RWPE2 (cell line): ENCODE measurements around the gene CD99.
"Not testable (repeated sequence)": the region's sequence is repeated elsewhere in the genome, so short reads cannot be mapped to it uniquely, and the experiment has no call there.

Source experiments
- ATAC-seq: fragments of 200-7000 bp; cut with Tn5 transposase; 3 replicates; pipeline ENCODE4 v1.9.1; 2021; ENCODE audit warnings: low read depth
- DNase-seq: peaks from one replicate; pipeline ENCODE4 v3.0.0-alpha.2; 2020; ENCODE audit warnings: low spot score
- H3K27ac ChIP-seq: fragments of 450-650 bp; 2 replicates; pipeline ENCODE4 v1.5.1; 2017; ENCODE audit warnings: mild to moderate bottlenecking; ENCODE audit not compliant: poor library complexity, severe bottlenecking
- H3K27me3 ChIP-seq: fragments of 250-450 bp; sonication (Bioruptor Pico); 2 replicates; pipeline ENCODE4 v1.5.1; 2021; ENCODE audit warnings: mild to moderate bottlenecking, moderate library complexity; ENCODE audit not compliant: insufficient read depth, poor library complexity, severe bottlenecking
- H3K36me3 ChIP-seq: fragments of 250-450 bp; sonication (Bioruptor Pico); 2 replicates; pipeline ENCODE4 v1.5.1; 2020; ENCODE audit warnings: low read depth, mild to moderate bottlenecking, moderate library complexity
- H3K4me1 ChIP-seq: fragments of 250-450 bp; sonication (Bioruptor Pico); 2 replicates; pipeline ENCODE4 v1.5.1; 2021; ENCODE audit warnings: mild to moderate bottlenecking, moderate library complexity; ENCODE audit not compliant: insufficient read depth, poor library complexity, severe bottlenecking
- H3K4me3 ChIP-seq: fragments of 250-450 bp; sonication (Bioruptor Pico); 2 replicates; pipeline ENCODE4 v1.5.1; 2021; ENCODE audit warnings: mild to moderate bottlenecking, moderate library complexity; ENCODE audit not compliant: severe bottlenecking
- H3K9me3 ChIP-seq: fragments of 250-450 bp; sonication (Bioruptor Pico); 2 replicates; pipeline ENCODE4 v1.5.1; 2021; ENCODE audit warnings: mild to moderate bottlenecking, moderate library complexity; ENCODE audit not compliant: severe bottlenecking
- CTCF ChIP-seq: fragments of 450-650 bp; IDR thresholded peaks from one replicate; pipeline ENCODE4 v1.5.1; 2017; ENCODE audit warnings: mild to moderate bottlenecking, moderate library complexity; ENCODE audit not compliant: poor library complexity, severe bottlenecking

CD99 gene

GRCh38 chrX:2761246-2761645 lies 70.2 kb downstream of the CD99 start:
- no peak for TF ChIP-seq CTCF
- Histone ChIP-seq H3K27ac (no peak overlapping the region), H3K4me3 (no peak overlapping the region), H3K36me3 (no peaks in the 10 kb centered on the region), H3K27me3 (no peaks in the 10 kb centered on the region), H3K4me1 (no peaks in the 10 kb centered on the region), H3K9me3 (no peaks in the 10 kb centered on the region)
- DNase-seq: no peak
- ATAC-seq: no peak

- H3K27me3 ChIP-seq, H3K36me3 ChIP-seq, H3K4me3 ChIP-seq, H3K9me3 ChIP-seq, DNase-seq, H3K4me1 ChIP-seq, H3K27ac ChIP-seq, ATAC-seq: not testable (repeated sequence)
Measured at GRCh38 chrX:2762671-2763070, 71.6 kb downstream of the CD99 start.

GRCh38 chrX:2764766-2765548 lies 73.9 kb downstream of the CD99 start:
- H3K4me1 ChIP-seq, H3K27ac ChIP-seq, H3K4me3 ChIP-seq, H3K9me3 ChIP-seq, DNase-seq, H3K36me3 ChIP-seq, ATAC-seq, H3K27me3 ChIP-seq: not testable (repeated sequence)

- no peak for ATAC-seq
- TF ChIP-seq CTCF: no peak
- H3K36me3 ChIP-seq: no peaks in the 10 kb centered on the region
- no peak overlapping the region for H3K4me3 ChIP-seq
- no peaks in the 10 kb centered on the region for H3K9me3 ChIP-seq
- H3K27me3 ChIP-seq: no peaks in the 10 kb centered on the region
- no peak for DNase-seq
- no peak overlapping the region for H3K27ac ChIP-seq
- H3K4me1 ChIP-seq: peaks cover 5% of the 10 kb centered on the region
Measured at GRCh38 chrX:2765549-2765830, 74.4 kb downstream of the CD99 start.

GRCh38 chrX:2766906-2767305 lies 75.8 kb downstream of the CD99 start:
- H3K27ac ChIP-seq: no peak overlapping the region
- no peaks in the 10 kb centered on the region for H3K36me3 ChIP-seq
- H3K27me3 ChIP-seq: no peaks in the 10 kb centered on the region
- DNase-seq (no peak), ATAC-seq (no peak)
- no peak overlapping the region for H3K4me3 ChIP-seq
- H3K4me1 ChIP-seq: peaks cover 5% of the 10 kb centered on the region
- no peak for TF ChIP-seq CTCF
- no peaks in the 10 kb centered on the region for H3K9me3 ChIP-seq
